ENCODE data around the gene JPH3.

GRCh38 chr16:87637357-87637756, 35.0 kb downstream of the JPH3 start:
- no peak for TF ChIP-seq CTCF (conservative IDR thresholded peaks at IDR 0.05)
- TF ChIP-seq ZFX (IDR thresholded peaks at IDR 0.05): no peak

All from C4-2B (cell line).